ENCODE measurements around the gene METTL13.

DNA sequence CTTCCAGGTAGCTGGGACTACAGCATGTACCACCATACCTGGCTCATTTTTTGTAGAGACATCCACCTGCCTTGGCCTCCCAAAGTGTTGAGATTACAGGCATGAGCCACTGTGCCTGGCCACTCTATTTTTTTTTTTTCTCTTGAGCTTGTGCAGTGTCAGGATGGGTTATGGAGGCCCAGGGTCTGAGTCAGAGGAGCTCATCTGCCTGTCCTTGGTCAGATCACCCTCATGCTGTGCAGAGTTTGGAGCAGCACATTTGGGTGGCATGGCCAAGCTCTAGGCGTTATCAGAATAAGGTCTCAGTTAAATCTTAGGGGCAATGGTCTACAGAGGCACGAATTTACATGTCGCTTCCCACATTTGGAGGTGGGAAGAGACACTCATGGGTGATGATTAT is 16.9 kb downstream of the METTL13 start:
- TF ChIP-seq HEYL (CRISPR knock-in tag; IDR thresholded peaks at IDR 0.05): no peak
- TF ChIP-seq CTCF (IDR thresholded peaks at IDR 0.05): no peak
- TF ChIP-seq EP300 (IDR thresholded peaks at IDR 0.05): no peak
- TF ChIP-seq NR3C1 (IDR thresholded peaks at IDR 0.05): no peak
- TF ChIP-seq RFX5 (IDR thresholded peaks at IDR 0.05): no peak
- no peak for TF ChIP-seq POLR2A (IDR thresholded peaks at IDR 0.05; ENCODE audit: low read length)
- no peak for TF ChIP-seq RNF2 (IDR thresholded peaks at IDR 0.05; ENCODE audit: borderline replicate concordance, low read depth)
- no peak for TF ChIP-seq ZFP36 (IDR thresholded peaks at IDR 0.05; ENCODE audit: borderline replicate concordance, partially characterized antibody)
- TF ChIP-seq SMC3 (IDR thresholded peaks at IDR 0.05): no peak
- no peak for TF ChIP-seq MAX (IDR thresholded peaks at IDR 0.05)
- TF ChIP-seq ESRRA (IDR thresholded peaks at IDR 0.05; ENCODE audit: borderline replicate concordance, low read length): no peak
